ENCODE measurements around the gene TUBA4A. TPM values are rescaled to one million over a fixed set of nuclear protein-coding genes. Genes with fewer than 3 reads are reported as not detected.

The TUBA4A gene
- total and polyA plus RNA-seq, 2 of the 4 experiments (the other 2 are of a cell fraction): 21.9 to 35.6 TPM

- TF ChIP-seq SMC3 (IDR thresholded peaks at IDR 0.05; ENCODE audit: low read depth, low read length): peak; percentile 22; the same call in 1 of the 2 replicates
These were observed 25.6 kb upstream of the TUBA4A start, which contains the start of gene DNAJB2 (continued) for GRCh38 chr2:219279151-219279915.

DNA sequence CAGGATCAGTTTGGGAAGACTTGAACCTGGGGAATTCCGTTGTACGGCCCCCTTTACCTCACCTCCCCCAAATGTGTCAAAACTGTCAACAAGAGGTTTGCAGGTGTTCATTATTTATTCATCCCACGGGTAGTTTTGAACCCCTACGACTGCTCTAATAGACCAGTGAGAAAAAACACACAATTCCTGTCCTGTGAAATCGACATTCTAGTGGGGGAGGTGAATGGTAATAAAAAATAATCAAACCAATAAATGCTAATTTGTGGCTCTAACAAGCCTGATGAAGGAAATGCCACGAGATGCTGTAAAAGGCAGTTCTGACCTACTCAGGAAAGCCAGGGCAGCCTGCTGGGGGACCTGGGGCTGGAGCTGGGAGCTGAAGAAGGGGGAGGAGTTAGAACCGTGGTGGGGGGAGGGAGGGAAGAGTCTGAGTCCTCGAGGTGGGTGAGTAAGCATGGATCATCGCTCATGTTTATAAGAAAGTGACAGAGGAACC lies 25.0 kb upstream of the TUBA4A start:
- peak overlapping the region; percentile 77 for H2BK5ac ChIP-seq (ENCODE audit: low read depth, low read length, poor library complexity, severe bottlenecking)
- H3K18ac ChIP-seq (ENCODE audit: low read depth, low read length): peak overlapping the region; percentile 68
- H3K14ac ChIP-seq (replicated peaks; ENCODE audit: low read depth, low read length): peak overlapping the region; percentile 88
- peak overlapping the region; percentile 37 for H2AFZ ChIP-seq (replicated peaks; ENCODE audit: low read length, poor library complexity)
- BruUV-seq (replicated peaks): no TSS peak
- H2BK20ac ChIP-seq (ENCODE audit: low read depth, low read length): peak overlapping the region; percentile 91
- H2BK15ac ChIP-seq (ENCODE audit: low read depth, low read length): peak overlapping the region; percentile 72; the same call in 2 of the 3 replicates
- peak overlapping the region; percentile 85 for H3K4ac ChIP-seq (ENCODE audit: low read depth, low read length)
- peaks cover 16 to 30% of the 10 kb centered on the region in 2 experiments for H3K79me1 ChIP-seq (ENCODE audit: low read depth in 1 of 2, low read length in 2 of 2)
- H3K4me3 ChIP-seq (ENCODE audit: insufficient read depth, low read depth, low read length): no peak overlapping the region; the same call in 1 of the 2 replicates
- H3K36me3 ChIP-seq (ENCODE audit: control insufficient read depth, insufficient read depth, low read length): peaks cover 30% of the 10 kb centered on the region
- H2AK9ac ChIP-seq (replicated peaks; ENCODE audit: low read depth, low read length, poor library complexity): peak overlapping the region; percentile 48
- dilution Hi-C loops (cut with HindIII; ENCODE audit: low sequenced_read_pairs, unreplicated experiment) (no loop called here), intact Hi-C loops (cut with micrococcal nuclease) (loop anchor here (1.0 to 5.0 kb wide), 3 partner anchors 11 to 101 kb away; partner anchors contain the start of genes ABCB6, CNPPD1 and RETREG2), in situ Hi-C loops (cut with MboI; ENCODE audit: low sequenced_read_pairs) (no loop called here)
- peaks cover 14% of the 10 kb centered on the region for H3K9me1 ChIP-seq (ENCODE audit: insufficient read depth, low read length)
- ChIA-PET CTCF (interaction anchor here (0.6 to 3.2 kb wide), 9 partner anchors 9 to 107 kb away, joined by 3 to 29 read pairs (median 3); partner anchors contain the start of gene CNPPD1), POLR2A (ENCODE audit: unreplicated experiment) (interaction anchor here (0.6 kb wide), 1 partner anchor 43 kb away, joined by 8 read pairs; no protein-coding TSS in a partner anchor)
- peak overlapping the region; percentile 96; the same call in 1 of the 2 replicates for H2AK5ac ChIP-seq (ENCODE audit: low read depth, low read length)
- peak overlapping the region; percentile 41 for H3K9ac ChIP-seq (ENCODE audit: low read depth, low read length)
- peak overlapping the region; percentile 53 for H3K4me2 ChIP-seq (ENCODE audit: low read depth, low read length)
- DNase-seq (no peak), ATAC-seq (ENCODE audit: low read depth) (no peak)
- peak overlapping the region; percentile 67 for H4K91ac ChIP-seq (ENCODE audit: insufficient read depth, low read depth, low read length)
- 0% methylated on average over 1 of the region's 9 CpGs; no CpG with 5 or more reads in 1 of the 2 experiments for WGBS, 2 experiments (ENCODE audit: extremely low coverage in 2 of 2, insufficient read length in 1 of 2)
- peak overlapping the region; percentile 64 for H3K56ac ChIP-seq (ENCODE audit: extremely low read depth, insufficient read depth, low read length)
- TF ChIP-seq SMC3 (IDR thresholded peaks at IDR 0.05; ENCODE audit: low read depth, low read length) (peak; percentile 11; the same call in 1 of the 2 replicates), FOS (IDR thresholded peaks at IDR 0.05; ENCODE audit: low read depth, low read length) (peak; percentile 97), RAD21 (IDR thresholded peaks at IDR 0.05; ENCODE audit: low read length) (peak; percentile 32; the same call in 1 of the 2 replicates), CEBPB (IDR thresholded peaks at IDR 0.05; ENCODE audit: low read depth, low read length) (no peak)
- TF ChIP-seq, protein P1, sequence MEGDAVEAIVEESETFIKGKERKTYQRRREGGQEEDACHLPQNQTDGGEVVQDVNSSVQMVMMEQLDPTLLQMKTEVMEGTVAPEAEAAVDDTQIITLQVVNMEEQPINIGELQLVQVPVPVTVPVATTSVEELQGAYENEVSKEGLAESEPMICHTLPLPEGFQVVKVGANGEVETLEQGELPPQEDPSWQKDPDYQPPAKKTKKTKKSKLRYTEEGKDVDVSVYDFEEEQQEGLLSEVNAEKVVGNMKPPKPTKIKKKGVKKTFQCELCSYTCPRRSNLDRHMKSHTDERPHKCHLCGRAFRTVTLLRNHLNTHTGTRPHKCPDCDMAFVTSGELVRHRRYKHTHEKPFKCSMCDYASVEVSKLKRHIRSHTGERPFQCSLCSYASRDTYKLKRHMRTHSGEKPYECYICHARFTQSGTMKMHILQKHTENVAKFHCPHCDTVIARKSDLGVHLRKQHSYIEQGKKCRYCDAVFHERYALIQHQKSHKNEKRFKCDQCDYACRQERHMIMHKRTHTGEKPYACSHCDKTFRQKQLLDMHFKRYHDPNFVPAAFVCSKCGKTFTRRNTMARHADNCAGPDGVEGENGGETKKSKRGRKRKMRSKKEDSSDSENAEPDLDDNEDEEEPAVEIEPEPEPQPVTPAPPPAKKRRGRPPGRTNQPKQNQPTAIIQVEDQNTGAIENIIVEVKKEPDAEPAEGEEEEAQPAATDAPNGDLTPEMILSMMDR (conservative IDR thresholded peaks at IDR 0.05; ENCODE audit: low read depth, low read length): no peak
- no peaks in the 10 kb centered on the region for H3K27me3 ChIP-seq (ENCODE audit: control insufficient read depth, insufficient read depth, low read length)
- no peaks in the 10 kb centered on the region for H4K20me1 ChIP-seq (ENCODE audit: insufficient read depth, low read length)
- peak overlapping the region; percentile 96 for H2BK120ac ChIP-seq (ENCODE audit: low read depth, low read length)
- H3K9me3 ChIP-seq (ENCODE audit: control insufficient read depth, insufficient read depth, low read length): no peaks in the 10 kb centered on the region
- H3K27ac ChIP-seq (ENCODE audit: insufficient read depth, low read length): peak overlapping the region; percentile 73
- peaks cover 20% of the 10 kb centered on the region for H3K4me1 ChIP-seq (ENCODE audit: control insufficient read depth, insufficient read depth, low read length)
- H4K8ac ChIP-seq (ENCODE audit: low read depth in 2 of 2, low read length in 2 of 2): peak overlapping the region; percentile 87; a peak in 3 of 4 replicates
- H3K23ac ChIP-seq (ENCODE audit: low read depth, low read length): peak overlapping the region; percentile 83; the same call in 1 of the 2 replicates
- H4K5ac ChIP-seq (ENCODE audit: low read depth, low read length): peak overlapping the region; percentile 90

All from IMR-90 (cell line).